NCI-H526 treated with DMSO at 0.1 percent for 48 hours (cell line): Measurements from ENCODE around the gene EDA.
"Not testable (repeated sequence)": the region's sequence is repeated elsewhere in the genome, so short reads cannot be mapped to it uniquely, and the experiment has no call there.

ENCODE experiments used
- DNase-seq: peaks from one replicate; lab custom pipeline; 2025; lab: John Stamatoyannopoulos, UW

EDA gene

DNA sequence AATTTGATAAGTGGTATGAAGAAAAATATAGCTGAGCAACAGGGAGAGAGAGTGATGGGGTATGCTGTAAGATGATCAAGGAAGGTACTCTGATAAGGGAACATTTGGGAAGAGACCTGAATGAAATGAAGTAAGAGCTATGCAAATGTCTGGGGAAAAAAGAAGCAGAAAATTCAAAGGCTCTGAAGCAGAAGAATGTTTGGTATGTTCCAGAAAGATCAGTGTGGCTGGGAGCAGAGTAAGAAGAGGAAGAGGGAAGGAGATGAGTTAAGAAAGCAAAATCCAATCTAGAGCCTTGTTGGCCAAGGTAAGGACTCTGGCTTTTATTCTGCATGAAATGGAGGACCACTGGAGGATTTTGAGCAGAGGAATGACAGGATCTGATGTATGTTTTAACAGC lies 343.8 kb downstream of the EDA start:
- no peak for DNase-seq

DNA sequence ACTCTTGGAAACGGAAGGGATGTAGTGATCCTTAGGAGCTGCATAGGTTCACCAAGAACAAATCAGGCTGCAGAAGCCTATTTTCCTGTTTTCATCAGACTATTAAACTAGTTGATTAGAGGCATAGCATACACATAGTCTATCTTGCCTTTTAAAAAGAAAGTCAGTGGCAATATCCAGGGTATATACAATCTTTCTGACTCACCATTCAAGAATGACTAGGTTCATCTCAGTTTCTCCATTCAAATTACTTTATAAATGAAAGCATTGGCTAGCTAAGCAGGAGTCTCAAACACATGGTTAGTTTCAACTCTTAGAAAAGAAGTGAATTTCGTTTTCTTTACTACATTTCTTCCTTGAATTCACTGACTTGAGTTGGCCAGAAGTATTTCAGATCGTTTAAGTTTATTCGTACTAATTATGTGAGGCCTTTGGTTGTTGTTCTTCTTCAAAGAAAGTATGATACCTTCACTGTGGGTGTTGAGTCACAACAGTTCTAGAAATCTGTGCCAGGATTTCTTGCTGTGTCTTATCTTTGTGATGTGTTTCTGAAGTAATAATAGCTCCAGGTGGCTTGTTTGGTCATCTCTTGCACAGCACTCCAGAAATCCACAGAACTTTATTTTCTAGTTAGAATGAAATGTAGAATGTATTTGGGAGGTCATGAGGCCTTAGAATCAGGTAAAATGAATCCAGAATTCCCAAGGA lies 345.6 kb downstream of the EDA start:
- no peak for DNase-seq

DNA sequence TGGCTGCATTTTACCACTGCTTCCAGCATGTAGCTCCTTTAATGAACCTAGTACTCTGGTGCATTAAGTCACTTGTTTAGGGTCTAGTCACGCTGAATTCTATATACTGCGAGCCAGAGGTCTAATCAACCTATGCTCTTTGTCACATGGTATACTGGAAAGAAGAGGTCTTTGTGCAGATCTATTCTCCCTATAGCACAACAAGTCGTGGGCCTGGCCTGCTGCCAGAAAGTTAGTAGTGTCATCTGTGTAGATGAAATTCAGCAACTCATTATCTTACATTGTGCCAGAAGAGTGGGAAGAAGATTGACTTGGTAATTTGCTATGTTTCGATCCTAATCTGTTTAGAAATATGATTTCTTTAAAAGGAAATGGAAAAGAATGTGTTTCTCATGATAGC lies 353.0 kb downstream of the EDA start:
- DNase-seq: no peak

DNA sequence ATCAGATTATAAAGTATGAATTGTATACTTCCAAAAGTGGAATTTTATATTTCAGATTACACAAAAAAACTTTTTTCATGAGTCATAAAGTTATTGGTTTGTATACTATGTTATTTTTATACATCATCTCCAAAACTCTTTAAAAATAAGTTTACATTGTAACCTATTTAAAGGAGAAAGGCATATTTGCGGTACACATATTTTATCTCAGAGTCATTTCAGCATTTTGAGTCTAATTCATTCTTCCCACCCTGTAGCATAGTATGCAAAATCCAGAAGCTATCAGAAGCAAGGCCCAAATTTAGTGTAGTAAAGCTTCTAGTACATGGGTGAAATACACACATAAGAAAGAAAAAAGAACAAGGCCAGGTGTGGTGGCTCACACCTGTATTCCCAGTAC lies 353.5 kb downstream of the EDA start:
- DNase-seq: no peak

DNA sequence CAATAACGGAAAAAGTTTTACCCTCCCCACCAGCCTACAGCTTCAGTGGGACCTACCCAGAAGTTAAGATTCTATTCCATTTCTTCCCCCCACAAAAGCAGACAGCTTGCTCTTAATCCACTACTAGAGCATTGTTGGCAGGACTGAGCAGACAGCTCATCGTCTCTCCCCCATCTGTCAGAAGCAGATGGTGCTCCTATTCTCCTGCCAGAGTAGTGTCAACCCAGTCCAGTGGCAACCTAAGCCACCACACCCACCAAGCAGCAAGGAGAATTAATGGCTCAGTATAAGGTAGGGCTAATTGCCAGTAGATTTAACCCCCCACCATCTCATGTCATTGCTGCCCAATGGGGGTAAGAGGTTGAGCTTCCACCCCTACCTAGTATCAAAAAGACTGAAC lies 371.8 kb downstream of the EDA start:
- no peak for DNase-seq

DNA sequence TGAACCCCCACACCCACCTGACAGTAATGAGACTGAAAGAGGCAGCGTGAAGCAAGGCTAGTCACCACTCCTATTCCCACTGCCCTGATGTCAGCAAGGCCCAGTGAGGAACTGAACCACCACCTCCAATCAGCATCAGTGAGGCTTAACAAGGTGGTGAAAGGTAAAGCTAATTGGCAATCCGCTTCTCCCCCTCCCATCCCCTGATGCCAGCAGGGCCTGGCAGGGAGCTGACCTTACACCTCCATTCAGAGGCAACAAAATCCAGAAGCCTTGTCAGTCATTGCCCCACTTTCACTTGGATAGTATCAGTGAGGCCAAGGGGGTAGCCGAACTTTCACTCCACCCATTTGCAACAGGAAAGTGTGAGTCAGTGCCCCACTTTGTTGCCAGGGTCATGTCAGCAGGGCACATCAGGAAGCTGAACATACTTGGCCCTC lies 373.1 kb downstream of the EDA start:
- DNase-seq: no peak

DNA sequence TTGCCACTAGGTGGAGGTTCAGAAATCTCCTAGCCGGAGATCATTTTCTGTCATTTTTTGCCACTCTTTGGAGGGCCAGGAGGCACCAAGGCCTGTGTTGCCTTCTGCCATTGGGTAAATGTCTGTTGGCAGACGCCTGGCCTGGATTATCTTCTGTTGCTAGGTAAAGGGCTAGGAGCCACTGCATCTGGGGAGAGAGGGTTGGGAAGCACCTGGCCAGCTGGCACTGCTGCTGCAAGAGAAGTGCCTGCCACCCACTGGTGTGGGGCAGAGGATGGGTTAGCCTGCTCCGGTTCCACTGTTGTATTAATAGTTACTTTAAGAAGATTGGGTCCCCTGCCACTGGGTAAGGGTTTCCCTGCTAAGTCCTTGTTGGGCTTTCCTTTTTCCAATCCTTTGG lies 375.8 kb downstream of the EDA start:
- no peak for DNase-seq

DNA sequence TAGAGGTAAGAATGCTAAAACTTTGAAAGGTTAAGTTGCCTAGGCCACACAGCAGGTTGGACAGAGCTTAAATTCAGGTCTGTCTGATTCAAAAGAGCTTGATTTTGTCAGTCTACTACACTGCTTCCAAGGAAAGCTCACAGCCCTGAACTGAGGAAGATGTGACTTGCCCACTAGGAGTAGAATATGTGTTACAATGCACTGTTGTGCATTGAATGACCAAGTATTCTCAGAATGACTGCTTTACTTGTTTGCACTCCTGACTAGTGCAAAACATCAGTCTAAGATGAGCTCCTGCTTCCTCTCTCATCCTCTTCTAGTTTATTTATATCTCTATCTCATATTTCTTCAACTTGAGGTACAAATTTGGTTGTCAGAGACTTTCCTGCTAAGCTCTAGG lies 377.6 kb downstream of the EDA start:
- DNase-seq: no peak

DNA sequence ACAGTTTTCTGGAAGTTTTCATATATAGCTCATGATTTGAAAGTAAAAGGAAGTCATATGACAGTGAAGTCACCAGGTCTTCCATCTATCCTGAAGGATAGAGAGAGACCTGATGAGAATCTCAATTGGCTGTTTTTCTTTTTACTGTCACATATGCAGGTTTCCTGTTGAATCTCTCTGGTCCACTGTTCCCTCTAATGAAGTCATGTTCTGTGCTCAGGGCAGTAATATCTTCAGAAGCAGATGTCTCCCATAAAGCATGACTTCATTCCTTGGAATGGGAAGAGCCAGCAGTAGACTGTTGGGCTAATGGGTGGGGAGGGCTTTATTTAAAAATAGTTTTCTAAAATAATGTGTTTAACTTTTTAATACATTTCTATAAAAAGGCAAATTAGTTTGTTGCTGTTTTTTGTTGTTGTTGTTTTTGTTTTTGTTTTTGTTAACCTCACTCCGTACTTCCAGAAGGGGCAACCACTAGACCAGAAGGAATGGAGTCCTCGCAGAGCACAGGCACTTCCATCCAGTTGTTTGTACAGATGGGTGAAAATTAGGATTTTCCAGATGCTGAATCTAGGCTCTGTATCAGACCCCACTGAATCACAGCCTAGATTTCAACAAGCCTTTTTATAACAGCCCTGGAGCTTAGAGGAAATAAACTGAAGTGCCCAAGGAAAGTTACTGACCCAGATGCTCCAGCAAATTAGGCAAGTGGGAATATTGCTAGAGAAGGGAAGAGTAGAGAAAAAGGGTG lies 379.6 kb downstream of the EDA start:
- no peak for DNase-seq

DNA sequence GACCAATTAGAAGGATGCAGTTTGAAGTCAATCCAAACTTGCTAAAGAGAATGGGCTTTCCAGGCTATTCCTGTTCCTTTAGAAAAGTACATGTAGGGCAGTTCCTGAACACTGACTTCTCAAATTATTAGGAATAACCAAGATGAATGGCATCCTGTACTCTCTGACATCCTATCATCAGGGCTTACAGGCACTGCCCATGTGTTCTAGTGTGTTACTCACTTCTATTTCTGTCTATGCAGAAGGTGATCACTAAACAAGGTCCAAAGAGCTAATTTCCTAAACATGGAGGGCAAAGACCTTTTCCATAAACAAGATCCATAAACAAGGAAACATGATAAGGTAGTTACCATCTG lies 380.2 kb downstream of the EDA start:
- DNase-seq: no peak

DNA sequence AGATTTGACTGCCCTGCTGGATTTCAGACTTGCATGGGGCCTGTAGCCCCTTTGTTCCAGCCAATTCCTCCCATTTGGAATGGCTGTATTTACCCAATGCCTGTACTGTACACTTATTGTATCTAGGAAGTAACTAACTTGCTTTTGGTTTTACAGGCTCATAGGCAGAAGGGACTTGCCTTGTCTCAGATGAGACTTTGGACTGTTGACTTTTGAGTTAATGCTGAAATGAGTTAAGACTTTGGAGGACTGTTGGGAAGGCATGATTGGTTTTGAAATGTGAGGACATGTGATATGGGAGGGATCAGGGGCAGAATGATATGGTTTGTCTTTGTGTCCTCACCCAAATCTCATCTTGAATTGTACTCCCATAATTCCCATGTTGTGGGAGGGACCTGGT lies 382.4 kb downstream of the EDA start:
- not testable (repeated sequence) for DNase-seq

DNA sequence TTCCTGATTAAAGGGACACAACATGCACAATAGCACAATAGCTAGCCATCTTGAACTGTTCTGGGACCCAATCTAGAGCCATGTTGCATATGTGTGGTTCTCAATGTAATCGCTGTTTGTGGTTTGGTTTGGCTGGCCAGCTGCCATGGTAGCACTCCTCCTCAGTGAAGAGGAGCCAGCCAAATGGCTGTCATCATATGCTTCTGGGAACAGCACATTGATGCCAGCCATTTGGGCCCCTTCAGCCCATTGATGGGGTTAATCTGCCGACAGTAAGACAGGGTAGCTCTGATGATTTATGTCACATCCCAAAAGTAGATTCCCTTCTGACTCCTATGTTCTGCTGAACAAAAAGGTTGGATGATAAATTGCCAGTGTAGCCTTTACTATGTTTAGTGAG lies 385.4 kb downstream of the EDA start:
- no peak for DNase-seq

DNA sequence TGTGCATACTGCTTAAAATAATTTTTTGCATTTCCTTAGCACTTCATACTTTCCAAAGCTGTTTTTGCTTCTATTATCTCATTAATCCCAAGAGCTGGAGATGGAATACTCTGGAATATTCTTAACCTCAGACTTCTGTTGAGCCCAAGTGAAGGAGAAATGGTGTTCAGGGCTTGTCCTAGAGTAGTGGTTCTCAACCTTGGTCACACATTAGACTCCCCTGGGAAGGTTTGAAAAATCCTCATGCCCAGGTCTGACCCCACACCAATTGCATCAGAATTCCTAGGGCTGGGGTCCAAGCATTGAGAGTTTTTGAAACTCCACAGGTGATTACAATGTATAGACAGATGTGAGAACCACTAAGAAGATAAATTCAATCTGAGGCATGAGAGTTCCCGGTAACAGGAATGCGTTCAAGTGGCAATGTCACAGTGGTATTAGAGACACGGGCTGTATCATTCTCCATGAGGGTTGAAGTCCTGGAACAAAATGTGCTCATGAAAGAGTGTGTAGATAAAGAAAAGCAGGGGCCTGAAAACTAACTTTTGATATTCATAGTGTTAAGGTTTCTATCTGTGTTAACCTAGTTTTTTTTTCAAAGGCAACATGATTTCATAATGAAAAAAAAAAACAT lies 385.9 kb downstream of the EDA start:
- no peak for DNase-seq

DNA sequence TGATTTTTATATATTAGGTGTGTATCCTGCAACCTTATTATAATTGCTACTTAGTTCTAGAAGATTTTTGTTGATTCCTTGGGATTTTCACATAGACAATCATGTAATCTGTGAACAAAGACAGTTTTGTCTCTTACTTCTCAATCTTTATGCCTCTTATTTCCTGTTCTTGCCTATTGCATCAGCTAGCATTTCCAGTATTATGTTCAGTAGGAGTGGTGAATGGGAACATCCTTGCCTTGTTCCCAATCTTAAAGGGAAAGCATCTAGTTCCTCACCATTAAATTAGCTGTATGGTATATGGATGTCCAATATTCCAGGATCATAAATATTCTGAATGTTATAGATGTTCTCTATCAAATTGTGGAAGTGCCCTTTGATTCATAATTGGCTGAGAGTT lies 392.0 kb downstream of the EDA start:
- no peak for DNase-seq

DNA sequence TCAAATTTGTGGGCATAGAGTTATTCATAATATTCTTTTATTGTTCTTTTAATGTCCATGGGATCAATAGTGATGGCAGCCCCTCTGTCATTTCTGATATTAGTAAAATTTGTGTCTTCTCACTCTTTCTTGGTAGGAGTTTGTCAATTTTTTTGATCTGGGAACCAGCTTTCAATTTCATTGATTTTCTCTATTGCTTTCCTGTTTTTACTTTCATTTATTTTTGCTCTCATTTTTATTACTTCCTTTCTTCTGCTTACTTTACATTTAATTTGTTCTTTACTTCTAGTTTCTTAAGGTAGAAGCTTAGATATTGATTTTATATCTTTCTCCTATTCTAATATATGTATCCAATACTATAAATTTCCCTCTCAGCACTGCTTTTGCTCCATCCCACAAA lies 393.1 kb downstream of the EDA start:
- DNase-seq: no peak

DNA sequence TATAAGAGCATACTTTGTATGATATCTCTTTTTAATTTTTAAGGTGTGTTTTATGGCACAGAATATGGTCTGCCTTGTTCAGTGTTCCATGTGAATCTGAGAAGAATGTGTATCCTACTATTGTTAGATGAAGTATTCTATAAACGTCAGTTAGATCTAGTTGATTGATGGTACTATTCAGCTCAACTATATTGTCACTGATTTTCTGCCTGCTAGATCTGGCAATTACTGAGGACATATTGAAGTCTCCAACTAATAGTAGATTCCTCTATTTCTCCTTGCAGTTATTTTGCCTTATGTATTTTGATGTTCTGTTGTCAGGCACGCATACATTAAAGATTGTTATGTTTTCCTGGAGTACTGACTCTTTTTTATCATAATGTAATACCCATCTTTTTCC lies 394.1 kb downstream of the EDA start:
- no peak for DNase-seq

DNA sequence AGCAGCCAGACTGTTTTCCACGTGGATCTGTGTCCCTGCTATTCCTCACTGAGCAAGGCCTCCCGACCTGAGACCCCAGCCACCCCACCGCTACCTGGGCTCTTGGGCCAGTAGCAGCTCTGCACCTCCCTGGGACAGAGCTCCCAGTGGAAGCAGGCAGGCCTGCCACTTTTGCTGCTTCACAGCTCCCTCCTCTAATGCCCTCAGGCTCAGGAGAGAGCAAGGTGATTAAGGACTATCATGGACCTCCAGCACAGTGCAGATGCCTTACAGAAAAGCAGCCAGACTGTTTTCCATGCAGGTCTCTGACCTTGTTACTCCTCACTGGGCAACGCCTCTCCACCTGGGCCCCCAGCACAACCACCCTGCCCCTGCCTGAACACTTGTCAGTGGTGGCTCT lies 396.8 kb downstream of the EDA start:
- DNase-seq: no peak

DNA sequence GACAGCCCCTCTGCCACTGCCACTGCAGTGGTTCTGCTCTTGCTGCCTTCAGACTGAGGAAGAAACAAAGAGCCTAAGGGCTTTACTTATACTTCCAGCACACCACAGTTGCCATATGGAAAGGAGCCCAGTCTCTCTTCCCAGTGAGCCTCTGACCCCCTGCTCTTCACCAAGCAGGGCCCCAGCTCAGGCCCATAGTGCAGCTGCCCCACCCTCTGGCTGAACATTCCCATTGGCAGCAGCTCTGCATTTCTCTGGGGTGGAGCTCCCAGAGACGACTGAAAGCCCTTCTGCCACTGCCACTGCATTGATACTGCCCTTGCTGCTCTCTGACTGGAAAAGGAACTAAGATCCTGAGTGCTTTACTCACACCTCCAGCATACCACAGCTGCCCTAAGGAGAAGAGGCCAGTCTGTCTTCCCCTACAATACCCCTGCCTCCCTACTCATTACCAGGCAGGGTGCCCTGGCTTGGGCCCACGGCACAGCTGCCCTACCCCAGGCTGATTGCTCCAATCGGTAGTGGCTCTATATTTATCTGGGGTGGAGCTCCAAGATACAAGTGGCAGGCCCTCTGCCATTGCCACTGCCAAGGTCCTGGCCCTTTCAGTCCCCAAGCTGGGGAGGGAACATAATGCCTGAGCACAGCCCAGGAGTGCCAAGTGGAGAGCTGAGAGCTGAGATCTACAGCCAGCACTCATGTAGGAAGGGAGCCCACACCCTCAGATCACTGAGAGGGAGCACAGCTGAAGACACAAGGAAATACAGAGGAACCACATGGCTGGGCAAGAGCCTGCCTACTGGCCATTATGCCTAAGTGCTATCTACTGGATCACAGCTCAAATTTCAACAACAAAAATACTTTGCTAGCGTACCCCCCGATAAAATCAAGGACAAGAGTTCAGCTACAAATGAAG lies 397.8 kb downstream of the EDA start:
- no peak for DNase-seq

DNA sequence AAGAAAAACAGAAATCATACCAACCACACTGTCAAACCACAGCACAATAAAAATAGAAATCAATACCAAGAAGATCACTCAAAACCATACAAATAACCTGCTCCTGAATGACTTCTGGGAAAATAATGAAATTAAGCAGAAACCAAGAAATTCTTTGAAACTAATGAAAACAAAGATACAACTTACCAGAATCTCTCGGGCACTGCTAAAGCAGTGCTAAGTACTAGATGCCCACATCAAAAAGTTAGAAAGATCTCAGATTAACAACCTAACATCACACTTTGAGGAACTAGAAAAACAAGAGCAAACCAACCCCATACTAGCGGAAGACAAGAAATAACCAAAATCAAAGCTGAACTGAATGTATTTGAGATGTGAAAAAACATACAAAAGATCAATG lies 400.6 kb downstream of the EDA start:
- no peak for DNase-seq

DNA sequence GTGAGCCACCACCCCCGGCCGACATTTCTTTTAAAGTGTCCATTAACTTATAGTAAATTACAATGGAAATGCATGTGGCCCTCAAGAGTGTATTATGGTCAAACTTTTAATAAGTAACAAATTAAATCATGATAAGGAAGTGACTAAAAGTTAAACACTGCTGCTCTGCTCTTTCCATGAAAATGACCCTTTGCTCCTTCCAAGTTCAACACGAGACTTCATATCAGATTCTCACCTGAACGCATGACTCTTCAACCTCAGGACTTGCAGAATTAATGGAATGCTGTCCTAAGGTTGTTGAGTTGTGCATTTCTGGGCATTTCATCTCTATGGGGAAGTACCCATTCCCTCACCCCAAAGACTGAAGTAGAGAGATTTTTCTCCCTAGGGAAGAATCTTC lies 406.7 kb downstream of the EDA start:
- DNase-seq: no peak

DNA sequence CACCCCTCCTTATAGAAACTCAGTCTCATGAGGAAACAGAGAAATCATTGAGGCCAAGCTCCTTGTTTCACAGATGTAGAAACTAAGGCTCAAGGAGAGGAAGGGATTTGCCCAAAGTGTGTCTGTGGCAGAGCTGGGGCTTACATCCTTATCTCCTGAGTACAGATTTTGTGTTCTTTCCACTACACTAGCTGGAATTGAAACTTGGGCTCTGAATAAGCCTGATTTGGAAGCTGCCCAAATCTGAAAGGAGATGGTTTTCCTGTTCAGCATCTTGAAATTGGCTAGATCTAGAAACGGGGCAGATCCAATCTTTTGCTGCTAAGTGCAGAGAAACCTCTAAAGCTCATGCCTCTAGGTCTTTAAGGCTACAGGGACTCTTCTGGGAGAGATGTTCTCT lies 409.6 kb downstream of the EDA start:
- DNase-seq: no peak

DNA sequence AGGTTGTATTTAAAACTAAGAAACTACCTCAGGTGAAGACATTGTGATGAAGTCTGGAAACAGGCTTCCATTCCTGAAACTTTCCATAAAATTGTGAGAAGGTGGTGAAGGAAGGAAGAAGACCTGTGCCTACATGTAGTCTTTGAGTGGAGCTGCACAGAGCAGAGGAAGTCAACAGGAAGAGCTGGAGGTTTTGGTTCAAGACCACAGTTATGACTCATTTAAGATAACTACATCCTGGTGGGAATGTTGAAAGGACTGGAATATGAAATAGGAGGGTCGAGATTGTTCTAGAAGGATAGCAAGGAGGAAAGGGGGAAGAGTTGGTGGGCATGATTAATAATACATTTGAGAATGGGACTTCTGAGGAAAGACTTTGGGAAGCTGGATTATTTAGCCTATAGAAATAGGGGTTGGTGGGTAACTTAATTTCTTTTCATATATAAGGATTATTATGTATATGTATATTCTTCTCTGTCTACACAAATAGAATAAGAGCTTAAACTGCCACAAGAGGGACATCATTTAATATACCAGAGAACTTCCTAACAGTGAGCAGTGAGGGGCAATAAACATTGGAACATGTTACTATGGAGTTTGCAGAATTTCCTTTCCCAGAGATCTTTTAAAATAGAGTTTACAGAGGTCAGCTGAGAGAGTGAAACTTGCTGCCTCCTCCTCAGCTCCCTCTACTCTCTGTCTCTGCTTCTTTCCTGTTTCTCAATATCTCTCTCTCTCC lies 410.4 kb downstream of the EDA start:
- DNase-seq: no peak
